Measurements from ENCODE around the gene PPP1R13B.

Gene PPP1R13B

GRCh38 chr14:103708750-103709187, 138.6 kb downstream of the PPP1R13B start:
- no peak for DNase-seq

- DNase-seq = no peak
Measured at GRCh38 chr14:103707329-103708263, 139.8 kb downstream of the PPP1R13B start.

GRCh38 chr14:103706551-103707328, 140.6 kb downstream of the PPP1R13B start:
- DNase-seq = no peak

GRCh38 chr14:103705504-103706284, 141.7 kb downstream of the PPP1R13B start:
- no peak for DNase-seq

GRCh38 chr14:103705118-103705503, 142.3 kb downstream of the PPP1R13B start:
- peak in 2 of 3 donors; percentile 9 to 36 for DNase-seq

- no peak for DNase-seq
Measured at GRCh38 chr14:103704708-103705107, 142.7 kb downstream of the PPP1R13B start.

GRCh38 chr14:103703433-103704385, 143.7 kb downstream of the PPP1R13B start:
- DNase-seq = no peak

GRCh38 chr14:103702497-103703432, 144.6 kb downstream of the PPP1R13B start:
- no peak for DNase-seq

GRCh38 chr14:103702095-103702494, 145.3 kb downstream of the PPP1R13B start:
- no peak for DNase-seq

GRCh38 chr14:103700753-103701490, 146.5 kb downstream of the PPP1R13B start:
- DNase-seq = no peak

- DNase-seq = no peak
Measured at GRCh38 chr14:103699901-103700752, 147.2 kb downstream of the PPP1R13B start.

GRCh38 chr14:103699261-103699661, 148.1 kb downstream of the PPP1R13B start:
- DNase-seq = no peak

- DNase-seq = no peak
Measured at GRCh38 chr14:103698380-103699260, 148.8 kb downstream of the PPP1R13B start.

GRCh38 chr14:103697603-103698379, 149.6 kb downstream of the PPP1R13B start:
- no peak for DNase-seq

GRCh38 chr14:103697206-103697602, 150.2 kb downstream of the PPP1R13B start:
- DNase-seq = no peak

- DNase-seq = no peak
Measured at GRCh38 chr14:103696466-103697071, 150.8 kb downstream of the PPP1R13B start.

GRCh38 chr14:103696070-103696402, 151.3 kb downstream of the PPP1R13B start:
- no peak for DNase-seq
